NCI-H510A treated with DMSO at 0.1 percent for 48 hours (cell line): ENCODE measurements around the gene PLEKHG4B.

Source experiments
- DNase-seq: peaks from one replicate; lab custom pipeline; 2025; lab: John Stamatoyannopoulos, UW

Gene PLEKHG4B

DNA sequence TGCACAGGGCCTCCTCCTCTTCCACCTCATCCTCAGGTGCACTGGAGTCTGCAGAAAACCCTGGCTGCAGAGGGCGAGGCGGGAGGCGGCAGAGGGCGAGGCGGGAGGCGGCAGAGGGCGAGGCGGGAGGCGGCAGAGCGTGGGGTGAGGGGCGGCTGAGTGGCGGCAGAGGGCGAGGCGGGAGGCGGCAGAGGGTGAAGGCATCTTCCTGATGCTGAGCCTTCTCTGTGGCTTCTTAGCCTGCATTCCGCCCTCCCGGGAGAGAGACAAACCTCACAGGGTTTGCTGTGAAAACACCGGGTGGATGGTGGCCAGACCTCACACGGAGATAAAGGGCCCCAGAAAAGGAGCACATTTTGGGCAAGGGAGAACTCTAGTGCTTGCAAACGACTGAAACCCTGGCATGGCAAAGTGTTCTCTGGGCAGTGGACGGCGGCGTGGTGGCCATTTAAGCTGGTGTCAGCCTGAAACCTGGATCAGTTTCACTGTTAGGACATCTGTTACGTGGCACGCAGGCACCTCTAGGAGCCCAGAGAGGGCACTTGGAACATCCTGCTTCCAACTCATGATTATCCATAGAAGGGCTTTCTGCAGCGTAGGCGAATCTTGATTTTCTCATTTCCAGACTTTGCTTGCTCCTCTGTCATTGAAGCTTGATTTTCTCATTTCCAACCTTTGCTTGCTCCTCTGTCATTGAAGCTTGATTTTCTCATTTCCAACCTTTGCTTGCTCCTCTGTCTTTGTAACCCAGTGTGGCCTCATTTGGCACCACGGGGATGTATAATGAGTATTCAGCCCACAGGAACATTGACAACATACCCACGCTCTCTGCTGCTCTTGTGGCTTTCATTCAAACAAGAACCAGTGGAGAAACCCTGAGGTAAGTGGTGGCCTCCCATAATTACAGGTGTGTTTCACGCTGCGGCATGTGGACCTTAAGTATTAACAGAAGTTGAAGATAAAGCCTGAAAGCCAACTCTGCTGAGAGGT, 16.3 kb upstream of the PLEKHG4B start:
- DNase-seq: no peak

- no peak for DNase-seq
These were observed 15.4 kb upstream of the PLEKHG4B start for GRCh38 chr5:76358-77169.

DNA sequence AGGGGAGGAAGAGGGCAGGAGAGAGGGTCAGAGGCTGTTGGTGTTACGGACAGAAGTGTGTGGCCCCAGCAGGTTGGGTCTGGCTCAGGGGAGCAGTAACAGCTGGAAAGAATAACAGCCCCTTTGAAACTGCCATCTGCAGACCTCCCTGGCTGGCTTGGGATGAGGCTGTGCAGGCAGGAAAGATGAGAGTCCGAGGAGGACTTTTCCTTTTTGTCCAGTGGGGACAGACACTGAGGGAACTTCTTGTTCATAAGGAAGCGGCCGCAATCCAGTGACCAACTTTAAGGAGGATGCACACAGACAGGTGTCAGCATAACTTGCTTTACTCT, 14.8 kb upstream of the PLEKHG4B start:
- DNase-seq: no peak

DNA sequence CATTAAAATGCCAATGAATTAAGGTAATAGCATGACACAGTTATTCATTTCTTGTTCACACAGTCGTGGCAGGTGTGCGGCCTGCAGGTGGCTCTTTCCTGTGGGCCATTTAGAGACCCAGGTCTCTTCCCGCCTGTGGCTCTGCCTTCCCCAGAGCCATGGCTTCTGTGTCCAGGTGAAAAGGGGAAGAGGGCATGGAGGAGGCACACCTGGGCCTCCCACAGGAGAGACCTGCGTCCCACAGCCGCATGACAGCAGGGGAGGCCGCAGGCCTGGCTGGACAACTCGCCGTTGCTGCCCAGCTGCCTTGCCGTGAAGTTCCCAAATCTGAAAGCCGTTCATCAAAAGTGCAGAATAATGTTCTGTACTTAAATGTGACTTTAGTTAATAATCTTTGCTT, 14.4 kb upstream of the PLEKHG4B start:
- no peak for DNase-seq

DNA sequence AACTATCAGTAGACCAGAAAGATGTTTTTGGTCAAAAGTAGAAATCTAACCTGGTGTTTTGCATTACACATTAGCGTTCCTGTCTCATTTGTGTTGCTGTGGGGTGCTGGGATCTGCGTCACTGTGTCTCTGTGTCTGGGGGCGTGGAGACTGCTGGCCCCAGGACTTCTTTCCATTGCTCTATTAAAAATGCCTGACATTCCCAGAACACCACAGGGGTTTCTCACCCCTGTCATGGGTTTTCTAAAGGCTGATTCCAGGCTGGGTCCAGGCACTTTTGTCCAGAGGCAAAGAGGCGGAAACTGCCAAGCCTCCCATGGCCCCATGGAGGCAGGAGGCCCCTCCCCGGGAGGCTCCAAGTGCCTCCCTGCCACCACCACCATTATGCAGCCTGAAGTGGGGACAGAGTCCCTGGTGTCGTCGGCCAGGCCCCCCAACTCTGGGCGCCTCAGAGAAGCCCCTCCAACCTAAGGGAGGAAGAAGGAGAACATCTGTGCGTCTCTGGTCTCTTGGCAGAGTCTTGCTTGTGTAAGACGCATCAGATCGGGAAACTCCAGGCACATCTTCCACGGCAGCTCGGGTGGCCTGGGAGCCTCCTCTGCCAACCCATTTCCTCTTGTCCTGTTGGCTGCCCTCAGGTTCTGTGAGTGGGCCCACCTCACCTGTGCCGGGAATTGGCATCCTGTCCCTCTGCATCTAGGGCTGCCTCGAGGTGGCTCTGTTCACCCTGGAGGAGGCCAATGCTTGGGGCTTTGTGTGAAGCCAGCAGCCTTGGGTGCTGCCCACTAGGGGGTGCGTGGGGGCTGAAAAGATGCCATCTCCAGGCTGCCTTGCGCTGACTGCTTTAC, 13.8 kb upstream of the PLEKHG4B start:
- peak; percentile 44 for DNase-seq

DNA sequence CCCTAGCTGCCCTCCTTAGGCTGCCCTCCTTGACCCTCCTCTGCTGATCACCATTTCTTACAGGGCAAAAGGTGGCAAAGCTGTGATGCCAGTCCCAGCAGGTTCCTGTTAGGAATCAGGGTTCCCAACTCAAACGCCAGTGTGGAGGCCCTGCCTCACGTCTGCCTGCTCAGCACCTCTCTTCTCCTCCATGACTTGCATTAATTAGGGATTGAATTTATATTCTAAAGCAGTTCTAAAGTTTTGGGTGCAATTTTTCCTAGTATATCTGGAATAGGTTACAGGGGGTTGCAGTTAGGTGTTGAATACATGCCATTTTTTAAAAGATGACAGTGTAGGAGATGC, 13.2 kb upstream of the PLEKHG4B start:
- DNase-seq: no peak

GRCh38 chr5:79263-79662, 12.7 kb upstream of the PLEKHG4B start:
- no peak for DNase-seq

- no peak for DNase-seq
These were observed 12.1 kb upstream of the PLEKHG4B start for GRCh38 chr5:79821-80220.

DNA sequence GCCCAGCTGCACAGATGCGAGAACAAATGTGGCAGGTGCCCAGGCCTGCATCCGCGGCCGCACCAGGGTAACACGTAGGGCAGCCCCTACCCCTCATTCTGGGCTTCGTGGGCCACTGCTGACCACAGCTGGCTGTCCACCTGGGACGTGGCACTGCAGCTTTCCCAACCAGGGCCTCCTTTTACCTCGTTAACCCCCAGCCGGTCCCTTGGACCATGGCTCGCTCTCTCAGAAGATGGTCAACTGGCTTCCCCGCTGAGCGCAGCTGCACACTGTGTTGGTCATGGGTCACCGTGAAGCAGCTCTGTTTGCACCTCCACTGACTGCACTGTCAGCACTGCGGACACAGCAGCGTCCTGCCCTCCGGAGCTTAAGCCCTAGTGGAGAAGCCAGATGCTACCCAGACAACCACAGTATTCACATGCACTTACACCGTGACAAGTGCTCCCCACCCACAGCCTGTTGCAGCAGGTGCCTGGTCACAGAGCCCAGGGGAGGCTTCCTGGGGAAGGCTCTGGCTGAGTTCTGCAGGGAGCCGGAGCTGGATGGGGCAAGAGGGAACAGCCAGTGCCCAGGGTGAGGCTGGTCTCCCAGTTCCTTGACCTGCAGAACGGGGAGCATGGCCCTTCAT, 10.5 kb upstream of the PLEKHG4B start:
- peak; percentile 70 for DNase-seq

- no peak for DNase-seq
These were observed 9.9 kb upstream of the PLEKHG4B start for GRCh38 chr5:82097-82496.

GRCh38 chr5:82570-82969, 9.4 kb upstream of the PLEKHG4B start:
- no peak for DNase-seq

GRCh38 chr5:83029-83428, 8.9 kb upstream of the PLEKHG4B start:
- no peak for DNase-seq

DNA sequence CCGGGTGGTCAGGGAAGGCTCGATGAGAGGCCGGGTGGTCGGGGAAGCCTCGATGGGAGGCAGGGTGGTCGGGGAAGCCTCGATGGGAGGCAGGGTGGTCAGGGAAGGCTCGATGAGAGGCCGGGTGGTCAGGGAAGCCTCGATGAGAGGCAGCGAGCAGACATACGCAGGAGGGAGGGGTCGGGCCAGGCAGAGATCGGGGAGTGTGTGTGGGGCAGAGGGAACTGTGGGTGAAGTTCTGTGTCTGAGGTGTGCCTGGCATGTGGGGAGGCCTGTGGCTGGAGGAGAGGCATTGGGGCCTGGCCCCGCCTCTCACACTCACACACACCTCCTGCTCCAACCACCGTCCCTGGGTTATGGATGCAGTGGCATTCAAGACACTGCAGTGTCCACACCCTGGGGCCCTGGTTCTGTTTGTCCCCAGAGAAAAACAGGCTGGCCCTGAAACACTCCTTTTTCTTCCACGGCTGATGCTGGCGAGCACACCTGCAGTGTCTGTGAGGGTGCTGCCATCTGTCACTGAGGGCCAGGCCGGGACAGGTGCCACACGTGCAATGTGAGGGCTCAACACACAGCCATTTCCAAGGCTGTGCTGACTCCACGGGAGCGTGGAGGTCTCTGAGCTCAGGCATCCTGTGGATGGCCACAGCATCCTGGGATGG, 6.5 kb upstream of the PLEKHG4B start:
- DNase-seq: no peak

DNA sequence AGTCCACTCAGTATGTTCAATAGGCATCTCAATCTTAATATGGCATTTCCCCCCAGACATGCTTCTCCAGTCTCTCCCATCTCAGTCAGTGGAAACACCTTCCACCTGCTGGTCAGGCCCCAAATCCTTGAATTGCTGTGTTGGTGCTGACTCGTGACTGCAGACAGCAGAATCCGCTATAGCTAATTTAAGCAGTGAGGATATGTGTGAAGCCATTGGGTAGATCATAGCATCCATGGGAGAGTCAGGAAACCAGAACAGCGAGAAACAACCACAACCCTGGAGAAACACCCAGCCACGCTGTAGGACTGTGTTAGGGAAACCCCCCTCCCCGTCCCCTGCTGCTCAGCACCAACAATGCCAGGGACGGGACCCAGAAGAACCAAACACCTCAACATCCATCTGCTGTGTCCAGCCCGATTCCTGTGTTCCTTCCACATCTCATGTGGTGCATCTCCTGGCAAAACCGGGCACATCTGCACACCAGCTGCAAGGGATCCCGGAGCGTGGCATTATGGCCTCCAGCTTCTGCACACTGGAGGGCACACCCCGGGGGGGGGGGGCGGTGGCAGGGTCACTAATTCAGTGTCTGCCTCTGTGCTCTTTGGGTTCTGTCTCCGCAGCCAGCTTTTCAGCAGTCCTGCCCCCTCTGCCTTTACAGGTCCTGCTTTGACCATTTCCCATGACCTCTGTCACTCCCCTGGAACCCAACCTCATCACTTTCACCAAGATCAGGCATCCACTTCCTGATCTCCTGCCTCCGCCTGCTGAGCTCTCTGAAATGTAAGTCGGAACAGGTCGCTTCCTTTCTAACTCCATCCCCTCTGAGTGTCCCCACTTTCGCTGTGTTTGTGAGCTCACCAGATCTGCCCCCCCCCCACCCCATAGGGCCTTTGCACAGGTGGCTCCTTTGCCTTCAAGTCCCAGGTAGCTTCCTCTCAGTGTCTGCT, 2.4 kb upstream of the PLEKHG4B start:
- no peak for DNase-seq

DNA sequence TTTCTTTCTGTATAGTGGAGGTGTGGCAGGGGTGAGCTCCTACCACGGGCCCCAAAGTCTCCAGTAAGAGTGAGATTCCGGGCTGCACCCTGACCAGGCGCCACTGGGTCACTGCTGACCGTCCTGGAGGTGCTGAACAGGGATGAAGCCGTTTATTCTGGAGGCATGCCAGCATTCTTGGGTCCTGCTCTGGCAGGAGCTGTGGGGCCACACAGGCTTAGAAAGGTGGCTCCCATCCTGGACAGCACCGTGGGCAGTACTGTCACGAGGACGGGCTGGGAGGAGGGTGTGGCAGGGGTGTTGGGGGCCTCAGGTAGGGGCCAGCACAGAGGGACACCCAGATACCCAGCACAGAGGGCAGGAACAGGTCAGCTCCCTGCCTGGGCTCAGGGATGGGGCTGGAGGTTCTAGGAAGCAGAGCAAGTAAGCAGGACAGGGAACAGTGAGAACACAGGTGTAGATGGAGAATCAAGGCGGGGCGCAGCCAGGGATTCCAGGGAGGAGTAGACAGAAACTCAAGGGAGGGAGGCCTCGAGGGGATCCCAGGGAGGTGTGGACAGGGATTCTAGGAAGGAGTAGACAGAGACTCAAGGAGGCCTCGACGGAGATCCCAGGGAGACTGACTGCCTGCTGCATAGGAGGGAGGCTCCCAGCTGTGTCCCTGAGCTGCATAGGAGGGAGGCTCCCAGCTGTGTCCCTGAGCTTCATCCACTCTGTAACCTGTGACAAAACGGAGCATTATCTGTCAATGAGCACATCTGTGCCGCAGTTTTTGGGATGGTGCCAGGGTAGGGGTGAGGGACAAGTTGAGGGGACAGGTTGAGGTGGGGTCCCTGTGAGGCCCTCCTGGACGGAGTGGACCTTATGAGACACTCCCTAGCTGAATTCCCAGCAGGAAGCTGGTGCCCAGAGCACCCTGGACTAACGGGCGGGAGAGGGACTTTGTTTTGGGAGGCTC, 1.1 kb upstream of the PLEKHG4B start:
- DNase-seq: peak; percentile 92

DNA sequence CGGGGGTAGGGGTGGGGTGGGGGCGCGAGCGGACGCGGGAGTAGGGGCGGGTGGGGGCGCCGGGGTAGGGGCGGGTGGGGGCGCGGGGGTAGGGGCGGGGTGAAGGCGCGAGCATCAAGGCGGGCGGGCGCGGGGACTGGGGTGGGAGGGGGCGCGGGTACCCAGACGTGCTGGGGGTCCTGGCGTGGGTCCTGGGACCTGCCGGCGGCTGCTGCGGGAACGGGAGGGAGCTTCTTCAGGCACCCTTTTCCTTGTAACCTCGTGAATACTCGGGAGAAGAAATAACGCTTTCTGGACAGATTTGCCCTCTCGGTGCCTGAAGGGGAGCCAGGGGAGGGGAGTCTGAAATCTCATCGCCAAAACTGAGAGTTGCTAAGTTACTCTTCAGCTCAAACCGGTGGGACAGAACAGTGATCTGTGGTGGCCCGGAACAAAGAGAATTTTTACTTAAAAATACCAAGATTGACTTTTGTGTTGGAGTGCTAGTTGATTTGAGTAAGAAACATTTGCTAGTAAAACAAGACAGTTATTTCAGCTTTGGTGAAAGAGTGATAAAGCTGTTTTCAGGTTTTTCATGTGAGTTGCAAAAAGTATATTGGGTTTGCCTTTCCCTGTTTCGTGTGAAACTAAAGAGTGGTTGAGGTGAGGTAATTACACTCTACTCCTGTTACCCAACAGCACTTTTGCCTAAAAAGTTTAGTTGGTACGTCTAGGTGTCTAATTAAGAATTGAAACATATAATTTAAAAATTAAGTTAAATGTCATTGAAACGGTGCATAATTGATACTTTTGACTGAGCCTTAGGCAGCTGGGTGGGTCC, 643 bp downstream of the PLEKHG4B start:
- DNase-seq: no peak

- no peak for DNase-seq
These were observed 1.4 kb downstream of the PLEKHG4B start for GRCh38 chr5:93221-93980.
